GM12878 (cell line): ENCODE results near the gene PAK5. TPM values are rescaled to one million over a fixed set of nuclear protein-coding genes. Genes with fewer than 3 reads are reported as not detected.

ENCODE experiments used
- ATAC-seq: fragments of 200-7000 bp; cut with Tn5 transposase; 3 replicates; pipeline ENCODE4 v1.9.1; 2020; ENCODE audit warnings: mild to moderate bottlenecking, moderate library complexity
- BruUV-seq: library from RNA; stranded (reverse); fragments of 400-500 nt; replicated peaks from 2 replicates; lab custom pipeline; 2021; lab: Mats Ljungman, UMichigan
- CTCF ChIA-PET: fragments of 300-600 bp; sonication (Branson Sonifier 250); formaldehyde crosslinking; extraction: SDS; loops from one replicate; lab custom pipeline; 2021; ENCODE audit warnings: inconsistent platforms; lab: Yijun Ruan, JAX
- POLR2A ChIA-PET: fragments of 350-600 bp; formaldehyde crosslinking; extraction: SDS; loops from one replicate; lab custom pipeline; 2021; ENCODE audit warnings: inconsistent platforms; lab: Charles Lee
- RAD21 ChIA-PET: fragments of 300-600 bp; sonication (Branson Sonifier 250); formaldehyde crosslinking; loops from one replicate; lab custom pipeline; 2023; ENCODE audit warnings: antibody characterized with exemption; ENCODE audit not compliant: unreplicated experiment; lab: Charles Lee
- SMC1A ChIA-PET: fragments of 300-600 bp; sonication (Branson Sonifier 250); formaldehyde crosslinking; loops from one replicate; lab custom pipeline; 2023; ENCODE audit not compliant: unreplicated experiment, uncharacterized antibody; lab: Charles Lee
- DNase-seq: peaks from one replicate; pipeline ENCODE4 v3.0.0-alpha.2; 2011; ENCODE audit warnings: low read depth, low spot score
- FAIRE-seq: peaks from 3 replicates; lab custom pipeline; 2011; peaks lifted over from hg19 to GRCh38; lab: Jason Lieb, UNC
- H2AFZ ChIP-seq: 2 replicates; pipeline ENCODE4 v1.6.0; 2011; ENCODE audit warnings: low read depth, low read length, control low read depth; ENCODE audit not compliant: control insufficient read depth
- H3K27ac ChIP-seq: 2 replicates; pipeline ENCODE4 v1.5.1; 2011; ENCODE audit warnings: control low read depth; ENCODE audit not compliant: control insufficient read depth, insufficient read depth
- H3K27me3 ChIP-seq, 2 experiments: replicated peaks in 1 of 2; 2 replicates each; pipeline versions ENCODE4 v1.6.0 to v1.6.1; 2011; ENCODE audit warnings: low read length in 1 of 2; ENCODE audit not compliant: control insufficient read depth in 2 of 2, insufficient read depth in 2 of 2
- H3K36me3 ChIP-seq, 2 experiments: 2 replicates each; pipeline ENCODE4 v1.5.1; 2011; ENCODE audit warnings: low read length in 1 of 2; ENCODE audit not compliant: control insufficient read depth in 2 of 2, insufficient read depth in 2 of 2
- H3K4me1 ChIP-seq: 2 replicates; pipeline ENCODE4 v1.6.1; 2011; ENCODE audit warnings: mild to moderate bottlenecking, low read length, moderate library complexity, mixed read lengths; ENCODE audit not compliant: control insufficient read depth, insufficient read depth
- H3K4me2 ChIP-seq: 2 replicates; pipeline ENCODE4 v1.6.0; 2011; ENCODE audit warnings: control low read depth; ENCODE audit not compliant: control insufficient read depth, insufficient read depth
- H3K4me3 ChIP-seq: fragments of 200-600 bp; sonication (generic); 2 replicates; pipeline ENCODE4 v1.5.1; 2016
- H3K79me2 ChIP-seq: 2 replicates; pipeline ENCODE4 v1.6.0; 2011; ENCODE audit warnings: low read length; ENCODE audit not compliant: control insufficient read depth, insufficient read depth
- H3K9ac ChIP-seq: 2 replicates; pipeline ENCODE4 v1.8.0; 2011; ENCODE audit warnings: low read length, control low read depth, mixed read lengths; ENCODE audit not compliant: control insufficient read depth, insufficient read depth
- H3K9me3 ChIP-seq: replicated peaks from 3 replicates; pipeline ENCODE4 v1.5.1; 2011; ENCODE audit warnings: mild to moderate bottlenecking, low read length; ENCODE audit not compliant: control insufficient read depth, insufficient read depth
- H4K20me1 ChIP-seq: 2 replicates; pipeline ENCODE4 v1.6.0; 2011; ENCODE audit not compliant: control insufficient read depth, insufficient read depth
- ASH2L ChIP-seq: fragments of 300-600, 200-600 bp; sonication (generic); IDR thresholded peaks from 2 replicates; pipeline ENCODE4 v1.6.1; 2017; ENCODE audit warnings: low read depth, mild to moderate bottlenecking, borderline replicate concordance
- ATF7 ChIP-seq: fragments of 450-650 bp; IDR thresholded peaks from 2 replicates; pipeline ENCODE4 v1.6.1; 2016; ENCODE audit warnings: low read depth, mild to moderate bottlenecking
- EP300 ChIP-seq, 2 experiments: fragments of 150-350 bp in 1 of 2; IDR thresholded peaks; 2 replicates each; pipeline ENCODE4 v1.6.1; 2011 to 2012; ENCODE audit warnings: low read depth in 2 of 2, low read length in 2 of 2, borderline replicate concordance in 1 of 2, improper control_type of control experiment in 1 of 2, inconsistent platforms in 1 of 2; ENCODE audit not compliant: control insufficient read depth in 1 of 2
- NFIC ChIP-seq: IDR thresholded peaks from 2 replicates; pipeline ENCODE4 v1.6.1; 2012; ENCODE audit warnings: low read depth, mild to moderate bottlenecking, inconsistent platforms, low read length, moderate library complexity
- NFYA ChIP-seq: IDR thresholded peaks from 2 replicates; pipeline ENCODE4 v1.6.1; 2011; ENCODE audit warnings: low read depth, mild to moderate bottlenecking, low read length, improper control_type of control experiment, borderline replicate concordance
- RCOR1 ChIP-seq: conservative IDR thresholded peaks from 2 replicates; pipeline ENCODE4 v1.6.1; 2012; ENCODE audit warnings: low read depth, low read length, improper control_type of control experiment
- WGBS: methylation state at CpG from one replicate; pipeline ENCODE4 v1.1.6; 2016; ENCODE audit warnings: low lambda C conversion rate; ENCODE audit not compliant: insufficient replicate concordance, insufficient coverage; ENCODE audit errors: missing lambda C conversion rate; 5-methylcytosine and 5-hydroxymethylcytosine counted together
- in situ Hi-C: fragments of 300-500 bp; cut with MboI; formaldehyde crosslinking; loops from 9 replicates; pipeline ENCODE4 v1.14.3; 2018; ENCODE audit warnings: mixed read lengths
- intact Hi-C: fragments of 100-400 bp; cut with micrococcal nuclease; formaldehyde crosslinking; loops from one replicate; pipeline ENCODE4 v1.14.2; 2022; ENCODE audit not compliant: unreplicated experiment
- polyA plus RNA-seq, 11 experiments: library from polyadenylated mRNA; depleted of rRNA in 4 of 11; unstranded in 6 of 11; stranded (reverse) in 5 of 11; fragments of >200 nt; fragmentation: Nextera tagmentation in 4 of 11; fragmentation: Illumina TruSeq in 1 of 11; extraction: Ambion mirVana in 4 of 11; extraction: Trizol in 1 of 11; gene quantifications; 1 replicate in 1 of 11; 2 replicates in 10 of 11; pipeline versions ENCODE4 v1.2.1 to v1.2.3, GENCODE V29; 2011 to 2016; ENCODE audit warnings: inconsistent platforms in 2 of 11, missing spikeins in 2 of 11, low read depth in 1 of 11
- total RNA-seq, 4 experiments: library from RNA; depleted of rRNA in 3 of 4; stranded (reverse); fragments of >200 nt in 3 of 4; fragmentation: Illumina TruSeq in 1 of 4; extraction: Trizol in 1 of 4; gene quantifications; 2 replicates each; pipeline versions ENCODE4 v1.2.1 to v1.2.3, GENCODE V29; 2013 to 2021
- TF ChIP-seq, protein P1 (sequence below): fragments of 450-650 bp; IDR thresholded peaks from 2 replicates; pipeline ENCODE4 v1.6.1; 2018; ENCODE audit warnings: mild to moderate bottlenecking, low read depth, moderate library complexity; ENCODE audit not compliant: partially characterized antibody
- TF ChIP-seq, protein P2 (sequence below): fragments of 450-650 bp; IDR thresholded peaks from 2 replicates; pipeline ENCODE4 v1.6.1; 2014; ENCODE audit warnings: mild to moderate bottlenecking
- TF ChIP-seq, protein P3 (sequence below): IDR thresholded peaks from 2 replicates; pipeline ENCODE4 v1.6.1; 2012; ENCODE audit warnings: low read length, inconsistent platforms

The PAK5 gene
- total and polyA plus RNA-seq, 10 of the 15 experiments (the other 5 are each of a cell fraction or from before 2014, with no cell fraction given): not detected

DNA sequence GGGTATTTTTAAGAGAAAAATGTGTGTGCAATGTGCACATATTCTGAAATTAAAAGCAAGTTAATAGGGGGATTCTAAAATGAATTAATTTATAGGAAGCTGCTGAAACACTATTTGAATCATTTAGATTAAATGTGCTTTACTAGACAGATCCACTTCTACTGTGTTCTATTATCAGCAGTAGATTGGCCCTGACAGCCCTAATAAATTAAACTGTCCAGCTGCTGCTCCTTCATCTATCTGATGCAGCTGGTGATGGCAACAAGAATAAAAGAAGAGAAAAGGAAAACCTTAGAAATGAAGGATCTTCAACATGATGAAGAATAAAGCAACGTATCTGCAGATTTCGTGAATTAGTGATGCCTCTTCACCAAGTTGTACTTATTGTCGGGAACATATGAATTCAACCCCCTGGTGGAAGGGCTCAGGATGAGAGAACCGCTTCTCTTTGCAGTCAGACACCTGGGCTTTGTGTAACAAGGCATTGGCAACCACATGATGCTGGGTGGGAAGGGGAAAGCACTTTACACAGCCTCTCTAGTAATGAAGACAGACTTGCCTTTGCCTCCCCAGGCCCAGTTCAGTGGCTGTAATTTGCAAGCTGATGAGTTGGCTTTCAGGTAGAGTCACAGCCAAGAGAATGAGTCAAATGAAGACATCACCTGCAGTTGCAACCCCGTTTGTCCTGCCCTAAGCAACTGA lies 230.1 kb downstream of the PAK5 start (continued):
- no peak for TF ChIP-seq ASH2L
- TF ChIP-seq, all 136 proteins: peak for 0

DNA sequence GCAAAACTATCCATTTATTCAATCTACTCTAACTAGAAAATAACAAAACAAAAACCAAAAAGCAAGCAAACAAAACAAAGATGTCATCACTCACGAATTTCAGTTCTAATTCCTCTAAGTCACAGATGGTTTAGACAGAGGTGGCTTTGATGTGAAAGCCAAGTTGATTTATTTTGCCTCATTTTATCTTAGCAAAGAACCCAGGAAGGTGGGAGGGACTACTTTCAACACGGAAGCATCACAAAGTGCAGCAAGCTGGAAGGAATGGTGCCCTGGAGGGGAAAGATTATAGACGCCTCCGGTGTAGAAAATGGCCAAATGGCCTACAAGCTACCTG lies 236.1 kb downstream of the PAK5 start:
- Histone ChIP-seq H3K9ac (no peak overlapping the region), H3K4me1 (peaks cover 6% of the 10 kb centered on the region; the same call in 1 of the 2 replicates), H3K27me3 (no peaks in the 10 kb centered on the region; a peak in 1 of 4 replicates), H3K36me3 (no peaks in the 10 kb centered on the region), H3K4me3 (peak overlapping the region; percentile 46; the same call in 1 of the 2 replicates), H3K79me2 (no peaks in the 10 kb centered on the region), H4K20me1 (no peaks in the 10 kb centered on the region), H3K4me2 (peak overlapping the region; percentile 31), H3K9me3 (no peaks in the 10 kb centered on the region; the same call in 2 of the 3 replicates), H2AFZ (peak overlapping the region; percentile 61), H3K27ac (no peak overlapping the region; the same call in 1 of the 2 replicates)
- TF ChIP-seq, protein P1, sequence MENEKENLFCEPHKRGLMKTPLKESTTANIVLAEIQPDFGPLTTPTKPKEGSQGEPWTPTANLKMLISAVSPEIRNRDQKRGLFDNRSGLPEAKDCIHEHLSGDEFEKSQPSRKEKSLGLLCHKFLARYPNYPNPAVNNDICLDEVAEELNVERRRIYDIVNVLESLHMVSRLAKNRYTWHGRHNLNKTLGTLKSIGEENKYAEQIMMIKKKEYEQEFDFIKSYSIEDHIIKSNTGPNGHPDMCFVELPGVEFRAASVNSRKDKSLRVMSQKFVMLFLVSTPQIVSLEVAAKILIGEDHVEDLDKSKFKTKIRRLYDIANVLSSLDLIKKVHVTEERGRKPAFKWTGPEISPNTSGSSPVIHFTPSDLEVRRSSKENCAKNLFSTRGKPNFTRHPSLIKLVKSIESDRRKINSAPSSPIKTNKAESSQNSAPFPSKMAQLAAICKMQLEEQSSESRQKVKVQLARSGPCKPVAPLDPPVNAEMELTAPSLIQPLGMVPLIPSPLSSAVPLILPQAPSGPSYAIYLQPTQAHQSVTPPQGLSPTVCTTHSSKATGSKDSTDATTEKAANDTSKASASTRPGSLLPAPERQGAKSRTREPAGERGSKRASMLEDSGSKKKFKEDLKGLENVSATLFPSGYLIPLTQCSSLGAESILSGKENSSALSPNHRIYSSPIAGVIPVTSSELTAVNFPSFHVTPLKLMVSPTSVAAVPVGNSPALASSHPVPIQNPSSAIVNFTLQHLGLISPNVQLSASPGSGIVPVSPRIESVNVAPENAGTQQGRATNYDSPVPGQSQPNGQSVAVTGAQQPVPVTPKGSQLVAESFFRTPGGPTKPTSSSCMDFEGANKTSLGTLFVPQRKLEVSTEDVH: no peak
- TF ChIP-seq, protein P2, sequence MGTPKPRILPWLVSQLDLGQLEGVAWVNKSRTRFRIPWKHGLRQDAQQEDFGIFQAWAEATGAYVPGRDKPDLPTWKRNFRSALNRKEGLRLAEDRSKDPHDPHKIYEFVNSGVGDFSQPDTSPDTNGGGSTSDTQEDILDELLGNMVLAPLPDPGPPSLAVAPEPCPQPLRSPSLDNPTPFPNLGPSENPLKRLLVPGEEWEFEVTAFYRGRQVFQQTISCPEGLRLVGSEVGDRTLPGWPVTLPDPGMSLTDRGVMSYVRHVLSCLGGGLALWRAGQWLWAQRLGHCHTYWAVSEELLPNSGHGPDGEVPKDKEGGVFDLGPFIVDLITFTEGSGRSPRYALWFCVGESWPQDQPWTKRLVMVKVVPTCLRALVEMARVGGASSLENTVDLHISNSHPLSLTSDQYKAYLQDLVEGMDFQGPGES: no peak
- TF ChIP-seq ATF7 (no peak), NFIC (no peak), NFYA (no peak), RCOR1 (no peak), EP300 (IDR thresholded peaks at IDR 0.05; ENCODE audit: borderline replicate concordance in 1 of 2, control insufficient read depth in 1 of 2, low read depth in 2 of 2, low read length in 2 of 2) (no peak)
- TF ChIP-seq, protein P3, sequence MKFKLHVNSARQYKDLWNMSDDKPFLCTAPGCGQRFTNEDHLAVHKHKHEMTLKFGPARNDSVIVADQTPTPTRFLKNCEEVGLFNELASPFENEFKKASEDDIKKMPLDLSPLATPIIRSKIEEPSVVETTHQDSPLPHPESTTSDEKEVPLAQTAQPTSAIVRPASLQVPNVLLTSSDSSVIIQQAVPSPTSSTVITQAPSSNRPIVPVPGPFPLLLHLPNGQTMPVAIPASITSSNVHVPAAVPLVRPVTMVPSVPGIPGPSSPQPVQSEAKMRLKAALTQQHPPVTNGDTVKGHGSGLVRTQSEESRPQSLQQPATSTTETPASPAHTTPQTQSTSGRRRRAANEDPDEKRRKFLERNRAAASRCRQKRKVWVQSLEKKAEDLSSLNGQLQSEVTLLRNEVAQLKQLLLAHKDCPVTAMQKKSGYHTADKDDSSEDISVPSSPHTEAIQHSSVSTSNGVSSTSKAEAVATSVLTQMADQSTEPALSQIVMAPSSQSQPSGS: no peak
- WGBS: 46% methylated on average over 4 of the region's 4 CpGs
- RAD21 ChIA-PET: interaction anchor here (1.3 kb wide), 1 partner anchor 10 kb away, joined by 3 read pairs; no protein-coding TSS in a partner anchor
- DNase-seq: no peak
- no peak for FAIRE-seq
- SMC1A ChIA-PET: interaction anchor here (0.7 to 3.4 kb wide), 2 partner anchors 11 to 196 kb away, joined by 3 to 22 read pairs; no protein-coding TSS in a partner anchor
- intact Hi-C loops (no loop called here), in situ Hi-C loops (no loop called here)
- CTCF ChIA-PET: interaction anchor here (1.0 to 3.3 kb wide), 4 partner anchors 10 to 194 kb away, joined by 3 to 28 read pairs (median 6); no protein-coding TSS in a partner anchor
- POLR2A ChIA-PET: no interaction called here
- ATAC-seq: no peak; the same call in 2 of the 3 replicates
- no TSS peak for BruUV-seq
